ENCODE results near the gene SPATA18.
"Not testable (repeated sequence)": the region's sequence is repeated elsewhere in the genome, so short reads cannot be mapped to it uniquely, and the experiment has no call there.

The SPATA18 gene

DNA sequence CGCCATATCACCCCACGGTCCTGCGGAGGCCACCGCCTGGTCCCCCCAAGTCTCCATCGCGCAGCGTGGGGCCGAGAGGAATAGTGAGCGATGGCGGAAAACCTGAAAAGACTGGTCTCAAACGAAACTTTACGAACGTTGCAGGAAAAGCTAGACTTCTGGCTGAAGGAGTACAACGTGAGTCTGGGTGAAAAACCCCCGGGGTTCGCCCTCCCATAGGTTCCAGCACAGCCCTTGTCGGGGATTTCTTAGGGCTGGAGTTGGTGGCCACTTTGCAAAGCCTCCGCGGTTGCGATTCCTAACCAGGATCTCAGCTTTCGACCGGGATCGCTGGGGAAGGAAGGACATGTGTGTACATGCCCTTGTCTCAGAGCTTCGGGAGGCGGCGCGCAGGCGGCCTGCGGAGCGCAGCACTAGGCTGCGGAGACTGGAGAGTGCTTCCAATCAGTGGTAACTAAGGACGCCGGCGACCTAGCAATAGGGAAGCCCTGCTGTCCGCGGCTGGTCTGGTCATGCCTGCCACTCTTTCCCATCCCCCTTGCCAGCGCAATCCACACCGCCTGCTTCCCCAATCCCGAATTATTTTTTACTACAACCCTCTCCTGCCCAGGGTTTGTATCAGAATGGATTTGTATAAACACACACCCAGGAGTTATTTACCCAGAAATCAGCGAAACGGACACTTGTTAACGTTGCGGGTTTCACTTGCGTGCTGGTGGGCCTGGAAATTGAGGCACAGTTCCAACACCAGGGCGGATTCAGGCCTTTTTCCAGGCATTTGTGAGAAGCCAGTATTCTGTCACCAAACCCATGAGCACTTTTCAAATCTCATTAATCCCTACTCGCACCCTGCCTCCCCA is 741 bp downstream of the SPATA18 start:
- DNase-seq (ENCODE audit: low read depth, low spot score), result peak; percentile 73

DNA sequence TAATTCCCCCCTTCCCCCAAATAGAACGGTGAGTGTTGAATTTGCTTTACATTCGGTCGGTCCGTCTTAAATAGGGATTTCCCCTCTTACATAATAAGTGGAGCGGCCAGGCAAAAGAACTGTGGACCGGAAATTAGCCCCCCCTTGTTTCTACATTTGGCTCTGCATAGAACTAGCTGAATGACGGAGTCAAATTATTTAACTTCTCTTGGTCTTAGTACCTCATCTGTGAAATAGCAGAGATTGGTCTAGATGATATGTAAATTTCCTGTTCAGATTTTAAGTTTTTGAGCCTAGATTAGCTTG is 1.3 kb downstream of the SPATA18 start:
- no peak for DNase-seq (ENCODE audit: low read depth, low spot score)

DNA sequence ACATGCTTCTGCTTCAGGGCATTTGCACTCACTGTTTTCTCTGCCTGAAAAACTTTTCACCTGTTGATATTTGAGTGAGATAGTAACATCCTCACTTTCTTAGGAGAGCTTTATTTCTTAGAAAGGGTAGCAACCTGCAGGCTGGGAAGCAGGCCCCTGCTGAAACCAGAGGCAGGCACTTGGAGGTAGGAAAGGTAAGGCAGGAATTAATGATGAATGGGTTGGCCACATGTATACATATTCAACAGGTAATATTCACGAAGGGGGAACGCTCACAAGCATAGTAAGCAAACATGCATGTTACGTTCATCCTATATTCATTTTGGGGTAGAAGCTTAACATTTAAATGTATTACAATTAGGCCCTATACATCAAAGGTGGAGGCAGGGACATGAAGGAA is 3.1 kb downstream of the SPATA18 start:
- DNase-seq (ENCODE audit: low read depth, low spot score), result no peak

DNA sequence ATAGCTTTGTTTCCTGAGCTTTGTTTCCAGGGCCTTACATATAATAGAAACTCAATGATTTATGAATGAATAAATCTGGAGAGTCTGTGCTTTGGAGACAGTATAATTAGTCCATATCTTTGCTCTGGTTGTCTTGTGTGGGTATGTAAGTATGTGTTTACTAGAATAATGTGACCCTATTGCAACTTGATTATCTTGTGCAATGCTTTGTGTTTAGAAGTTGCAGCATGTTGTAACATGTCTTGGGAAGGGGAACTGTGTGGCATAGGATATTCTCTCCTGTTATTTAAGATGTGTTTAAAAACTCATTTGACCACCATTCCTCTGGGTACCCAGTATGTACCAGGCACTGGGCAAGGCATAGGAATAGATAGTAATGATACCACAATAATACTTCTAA is 6.1 kb downstream of the SPATA18 start:
- DNase-seq (ENCODE audit: low read depth, low spot score), result no peak

DNA sequence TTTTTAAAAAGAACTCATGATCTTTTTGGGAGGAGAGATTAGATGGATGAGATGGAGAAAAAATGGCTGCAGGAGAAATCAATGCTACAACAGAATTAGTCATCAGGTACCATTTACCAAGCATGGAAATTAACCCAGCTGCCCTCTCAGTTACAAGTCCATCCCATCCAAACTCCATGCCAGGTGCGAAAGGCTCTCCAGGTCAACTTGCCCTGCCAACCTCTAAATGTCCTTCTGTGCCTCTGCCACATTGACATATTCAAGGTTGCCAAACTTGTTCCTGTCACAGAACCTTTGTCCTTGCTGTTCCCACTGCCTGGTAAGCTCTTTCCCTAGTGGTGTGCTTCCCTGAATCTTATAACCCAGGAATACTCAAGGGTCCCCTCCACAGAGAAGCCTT is 7.2 kb downstream of the SPATA18 start:
- DNase-seq (ENCODE audit: low read depth, low spot score), result no peak

DNA sequence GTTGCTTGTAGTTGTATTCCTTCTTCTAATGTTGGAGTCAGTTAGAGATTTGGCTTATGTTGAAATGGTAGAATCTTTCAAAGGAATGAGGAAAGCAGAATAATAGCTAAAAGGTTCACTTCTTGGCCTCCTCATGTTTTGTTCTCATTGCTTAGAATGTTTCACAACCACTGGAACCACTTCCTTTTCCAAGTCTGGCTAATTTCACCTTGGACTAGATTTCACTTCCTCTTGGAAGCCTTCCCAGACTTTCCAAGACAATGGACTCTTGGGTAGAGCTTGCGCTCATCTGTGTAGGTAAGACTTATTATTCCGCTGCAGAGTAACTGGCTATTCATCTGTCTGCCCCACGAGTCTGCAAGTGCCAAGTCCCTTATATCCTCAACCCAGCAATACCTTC is 8.3 kb downstream of the SPATA18 start:
- no peak for DNase-seq (ENCODE audit: low read depth, low spot score)

DNA sequence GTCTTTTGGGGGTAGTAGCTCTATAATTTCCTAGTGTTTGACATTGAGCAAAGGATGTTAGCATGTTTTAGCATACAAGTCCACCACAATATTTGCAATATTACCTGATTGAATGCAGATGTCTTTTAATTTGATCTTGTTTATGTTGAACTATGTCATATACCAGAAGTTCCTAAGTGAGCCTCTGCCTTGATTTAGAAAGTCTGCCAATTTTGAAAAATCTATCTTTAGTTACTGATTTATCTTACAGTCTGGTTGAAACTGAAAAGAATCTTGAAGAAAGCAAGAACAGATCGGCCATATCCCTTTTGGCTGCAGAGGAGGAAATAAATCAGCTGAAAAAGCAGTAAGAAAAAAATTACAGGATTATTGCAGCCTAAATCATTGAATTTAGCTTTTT is 18.5 kb downstream of the SPATA18 start:
- DNase-seq (ENCODE audit: low read depth, low spot score), result no peak

DNA sequence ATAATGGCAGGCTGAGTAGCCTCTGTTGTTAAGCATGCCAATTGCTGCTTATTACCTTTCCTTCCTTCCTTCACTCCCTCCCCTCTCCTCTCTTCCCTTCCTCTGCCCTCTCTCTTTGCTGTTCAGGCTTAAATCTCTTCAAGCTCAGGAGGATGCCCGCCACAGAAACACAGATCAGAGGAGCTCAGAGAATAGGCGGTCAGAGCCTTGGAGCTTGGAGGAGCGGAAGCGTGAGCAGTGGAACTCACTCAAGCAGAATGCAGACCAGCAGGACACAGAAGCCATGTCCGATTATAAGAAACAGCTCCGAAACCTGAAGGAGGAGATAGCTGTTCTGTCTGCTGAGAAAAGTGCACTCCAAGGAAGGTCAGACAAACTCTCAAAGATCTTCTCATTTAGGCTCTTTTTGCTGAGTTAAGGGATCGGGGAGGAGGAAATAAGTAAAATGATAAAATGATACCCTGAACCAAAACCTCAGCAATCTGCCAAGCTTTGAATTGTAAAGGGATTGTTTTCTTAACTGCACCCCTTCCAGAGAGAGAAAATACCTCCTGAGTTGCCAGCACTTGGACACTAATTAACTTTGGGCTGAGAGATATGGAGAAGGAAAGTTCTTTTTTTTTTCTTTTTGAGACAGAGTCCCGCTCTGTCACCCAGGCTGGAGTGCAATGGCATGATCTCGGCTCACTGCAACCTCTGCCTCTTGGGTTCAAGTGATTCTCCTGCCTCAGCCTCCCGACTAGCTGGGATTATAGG is 20.9 kb downstream of the SPATA18 start:
- no peak for DNase-seq (ENCODE audit: low read depth, low spot score)

DNA sequence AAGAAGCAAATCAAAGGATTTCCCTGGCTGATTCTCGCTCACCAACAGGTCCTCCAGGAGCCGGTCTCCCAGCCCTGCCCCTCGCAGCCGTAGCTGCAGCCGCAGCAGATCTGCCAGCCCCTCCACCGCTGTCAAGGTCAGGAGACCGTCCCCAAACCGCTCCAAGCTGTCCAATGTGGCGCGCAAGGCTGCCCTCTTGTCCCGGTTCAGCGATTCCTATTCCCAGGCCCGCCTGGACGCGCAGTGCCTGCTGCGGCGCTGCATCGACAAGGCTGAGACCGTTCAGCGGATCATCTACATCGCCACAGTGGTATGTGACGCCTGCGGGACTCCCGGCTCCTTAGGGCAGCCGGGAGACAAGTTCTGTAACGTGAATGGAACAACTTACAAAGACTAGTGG is 25.6 kb downstream of the SPATA18 start:
- peak; percentile 20 for DNase-seq (ENCODE audit: low read depth, low spot score)

DNA sequence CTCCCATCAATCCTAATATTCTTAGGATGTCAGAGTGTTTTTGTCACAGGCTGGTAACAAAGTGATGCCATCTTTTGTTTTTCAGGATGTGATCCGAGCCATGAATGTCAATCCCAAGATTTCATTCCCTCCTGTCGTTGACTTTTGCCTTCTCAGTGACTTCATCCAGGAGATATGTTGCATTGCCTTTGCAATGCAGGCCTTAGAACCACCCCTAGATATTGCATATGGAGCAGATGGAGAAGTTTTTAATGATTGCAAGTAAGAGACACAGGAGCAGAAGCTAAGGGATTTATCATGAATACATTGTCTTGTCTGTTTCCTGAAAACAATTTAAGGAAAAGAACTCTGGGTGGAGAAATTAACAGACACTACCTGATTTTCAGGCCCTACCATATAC is 28.6 kb downstream of the SPATA18 start:
- DNase-seq (ENCODE audit: low read depth, low spot score), result no peak

DNA sequence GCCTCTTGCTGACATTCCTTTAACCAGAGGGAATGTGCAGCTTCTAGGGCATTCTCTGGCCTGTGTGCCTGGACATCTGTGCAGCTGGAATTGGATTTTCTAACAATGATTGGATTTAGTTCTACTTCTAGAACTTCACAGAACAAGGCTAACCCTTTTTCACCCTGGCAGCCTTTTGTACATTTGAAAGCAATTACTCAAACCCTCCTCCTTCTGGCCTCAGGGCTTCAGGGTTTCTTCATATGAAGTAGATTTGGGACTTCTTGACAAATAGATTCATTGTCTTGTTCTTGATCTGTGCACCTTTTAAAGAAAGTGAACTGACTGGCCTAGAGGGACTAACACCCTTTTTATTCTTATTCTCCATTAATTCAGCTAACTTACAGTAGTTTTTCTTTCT is 30.1 kb downstream of the SPATA18 start:
- no peak for DNase-seq (ENCODE audit: low read depth, low spot score)

DNA sequence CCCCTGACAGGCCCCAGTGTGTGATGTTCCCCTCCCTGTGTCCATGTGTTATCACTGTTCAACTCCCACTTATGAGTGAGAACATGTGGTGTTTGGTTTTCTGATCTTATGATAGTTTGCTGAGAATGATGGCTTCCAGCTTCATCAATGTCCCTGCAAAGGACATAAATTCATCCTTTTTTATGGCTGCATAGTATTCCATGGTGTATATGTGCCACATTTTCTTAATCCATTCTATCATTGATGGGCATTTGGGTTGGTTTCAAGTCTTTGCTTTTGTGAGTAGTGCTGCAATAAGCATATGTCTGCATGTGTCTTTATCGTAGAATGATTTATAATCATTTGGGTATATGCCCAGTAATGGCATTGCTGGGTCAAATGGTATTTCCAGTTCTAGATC is 35.3 kb downstream of the SPATA18 start:
- not testable (repeated sequence) for DNase-seq (ENCODE audit: low read depth, low spot score)

DNA sequence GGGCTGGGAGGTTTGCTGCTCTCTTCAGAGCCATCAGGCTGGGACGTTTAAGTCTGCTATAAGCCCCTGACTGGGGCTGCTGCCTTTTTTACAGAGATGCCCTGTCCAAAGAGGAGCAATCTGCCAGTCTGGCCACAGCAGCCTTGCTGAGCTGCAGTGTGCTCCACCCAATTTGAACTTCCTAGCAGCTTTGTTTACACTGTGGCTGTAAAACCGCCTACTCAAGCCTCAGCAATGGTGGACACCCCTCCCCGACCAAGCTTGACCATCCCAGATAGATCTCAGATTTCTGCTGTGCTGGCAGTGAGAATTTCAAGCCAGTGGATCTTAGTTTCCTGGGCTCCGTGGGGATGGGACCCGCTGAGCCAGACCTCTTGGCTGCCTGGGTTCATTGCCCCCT is 40.7 kb downstream of the SPATA18 start:
- DNase-seq (ENCODE audit: low read depth, low spot score), result no peak

DNA sequence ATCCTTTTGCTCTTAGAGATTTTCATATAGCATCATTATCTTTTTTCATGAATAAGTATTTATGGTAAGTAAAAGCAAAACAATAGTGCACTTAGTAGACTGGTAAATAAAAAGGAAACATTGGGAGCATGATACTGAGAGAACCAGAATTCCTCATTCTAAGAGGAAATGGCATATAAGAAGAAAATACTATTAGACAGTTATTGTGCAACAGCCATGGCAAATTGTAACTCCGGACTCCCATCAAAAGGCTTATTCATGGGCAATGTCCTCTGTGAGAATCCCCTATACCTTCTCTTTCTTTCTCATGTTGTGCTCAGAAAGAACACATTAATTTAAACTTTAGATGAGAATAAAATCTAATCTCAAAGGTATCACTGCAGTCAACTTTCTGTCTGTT is 42.4 kb downstream of the SPATA18 start:
- DNase-seq (ENCODE audit: low read depth, low spot score), result no peak

DNA sequence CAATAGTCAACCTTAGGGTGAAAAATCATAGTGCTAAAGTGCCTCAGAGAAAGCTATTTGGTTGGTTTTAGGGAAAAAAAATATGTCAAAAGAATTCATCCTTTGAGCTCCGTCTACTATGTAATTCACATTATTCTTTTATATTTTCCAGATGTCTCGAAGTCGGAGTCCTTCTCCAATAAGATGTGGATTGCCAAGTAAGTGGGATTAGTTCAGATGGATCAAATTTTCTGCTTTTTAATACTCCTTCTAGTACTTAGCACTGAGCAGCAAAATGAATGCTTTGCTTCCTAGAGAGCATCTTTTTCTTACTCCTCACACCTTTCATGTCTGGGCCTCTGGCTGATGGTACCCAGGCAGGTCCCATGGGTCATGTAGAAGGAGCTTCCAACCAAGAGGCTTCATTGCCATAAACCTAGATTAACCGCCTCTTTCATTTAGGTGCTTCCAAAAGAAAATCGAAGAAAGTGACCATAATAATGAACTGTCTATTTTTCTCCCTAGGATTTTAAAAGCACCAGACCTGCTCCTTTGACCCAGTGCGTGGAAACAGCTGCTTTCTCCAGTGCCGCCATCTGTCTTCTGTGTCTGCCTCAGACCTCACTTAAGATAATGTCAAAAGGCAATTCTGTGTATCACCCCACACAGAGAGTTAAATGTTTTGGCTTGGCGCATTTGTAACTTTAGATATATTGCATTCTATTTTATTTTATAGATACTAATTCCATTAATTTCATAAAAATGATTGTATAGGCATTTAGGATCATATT is 43.5 kb downstream of the SPATA18 start:
- DNase-seq (ENCODE audit: low read depth, low spot score), result no peak

DNA sequence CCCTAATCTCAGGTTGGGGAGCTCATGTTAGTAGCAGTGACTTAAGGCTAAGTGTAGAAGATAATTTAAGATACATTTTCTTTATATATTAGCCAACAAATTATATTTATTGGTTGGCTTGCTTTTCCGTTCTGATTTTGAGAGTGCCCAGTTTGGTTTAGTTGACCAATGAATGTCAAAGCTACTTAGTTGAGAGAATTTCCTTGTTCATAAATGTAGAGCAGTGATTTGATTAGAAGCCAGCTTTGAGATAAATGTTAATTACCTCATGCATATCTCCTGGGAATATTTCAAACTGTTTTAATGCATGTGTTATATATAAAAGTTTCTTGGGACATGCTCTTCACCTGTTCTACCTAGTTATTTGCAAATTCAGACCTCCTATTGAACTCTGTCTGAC is 44.3 kb downstream of the SPATA18 start:
- no peak for DNase-seq (ENCODE audit: low read depth, low spot score)

DNA sequence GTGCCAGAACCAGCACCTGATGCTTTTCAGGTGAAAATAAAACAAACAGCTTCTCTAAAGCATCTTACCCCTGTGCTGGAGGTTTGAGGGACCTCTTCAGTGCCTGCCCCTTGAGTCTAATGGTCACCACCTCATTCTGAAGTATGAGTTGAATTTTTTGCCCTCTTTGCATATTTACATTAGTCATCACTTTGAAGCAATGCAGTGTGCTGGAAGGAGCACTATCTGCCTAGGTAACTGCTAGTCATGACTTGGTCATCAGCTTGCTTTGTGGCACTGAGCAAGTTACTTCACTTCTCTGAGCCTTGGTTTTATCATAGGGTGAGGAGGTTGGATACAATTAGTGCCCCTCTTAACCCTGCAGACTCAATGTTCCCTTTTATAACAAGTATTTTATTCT is 44.9 kb downstream of the SPATA18 start:
- DNase-seq (ENCODE audit: low read depth, low spot score), result no peak

DNA sequence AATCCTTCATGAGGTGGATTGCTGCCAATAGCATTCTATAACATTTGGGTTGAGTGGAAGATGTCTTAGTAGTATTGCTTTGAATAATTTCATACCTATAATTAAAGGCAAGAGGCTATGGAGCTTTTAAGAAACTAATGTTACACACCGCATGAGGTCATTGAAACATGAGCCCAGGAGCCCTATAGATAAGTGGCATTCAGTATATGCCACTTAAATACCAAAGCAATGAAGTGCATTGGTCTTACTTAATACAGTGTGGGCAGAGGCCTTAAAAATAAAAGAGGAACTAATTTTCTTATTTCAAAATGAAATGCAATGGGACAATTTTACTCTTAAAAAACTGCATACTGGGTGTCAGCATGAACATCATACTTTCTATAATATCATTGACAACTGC is 47.5 kb downstream of the SPATA18 start:
- DNase-seq (ENCODE audit: low read depth, low spot score), result no peak

DNA sequence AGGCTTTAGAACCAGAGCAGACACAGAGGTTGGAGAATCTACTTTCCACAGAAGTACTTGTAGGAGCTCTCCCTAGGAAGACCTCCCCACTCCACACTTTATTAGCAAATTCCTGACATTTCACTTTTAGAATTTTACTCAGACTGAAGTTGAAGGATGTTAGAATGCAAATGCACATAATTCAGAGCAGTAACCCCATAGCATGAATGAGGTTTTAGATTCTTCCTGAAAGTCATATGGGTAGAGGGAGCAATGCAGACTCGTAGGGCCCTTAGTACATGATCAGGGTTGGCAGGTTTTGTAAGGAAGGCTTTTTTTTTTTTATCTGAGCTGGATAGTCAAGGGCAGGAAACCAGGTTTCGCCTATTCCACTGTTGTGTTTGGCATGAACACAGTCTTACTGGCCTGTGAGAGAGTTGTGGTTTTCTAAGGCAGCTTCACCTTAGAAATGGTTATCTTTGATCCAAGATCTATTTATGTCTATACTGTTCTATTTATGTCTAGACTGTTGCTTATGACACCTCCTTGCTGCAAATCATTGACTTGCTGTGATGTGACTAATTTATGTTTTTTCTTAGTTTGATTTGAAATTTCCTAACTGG is 48.9 kb downstream of the SPATA18 start:
- DNase-seq (ENCODE audit: low read depth, low spot score), result no peak

DNA sequence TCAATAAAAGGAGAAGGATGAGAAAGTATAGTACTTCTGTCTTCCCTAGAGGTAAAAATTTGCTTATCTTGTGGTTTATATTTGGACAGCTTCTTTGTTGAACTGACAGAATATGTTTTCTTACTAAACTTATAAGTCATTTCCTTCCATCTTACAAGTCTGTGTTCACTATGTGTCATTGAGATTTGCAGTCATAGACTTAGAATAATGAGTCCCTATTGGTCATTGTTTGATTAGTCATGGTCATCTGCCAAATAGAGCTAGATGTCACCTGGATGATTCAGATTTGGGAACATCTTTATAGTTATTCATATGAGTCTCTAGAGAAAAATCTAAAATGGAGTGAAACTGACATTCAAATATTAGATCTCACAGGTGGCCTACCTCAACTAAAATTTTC is 51.5 kb downstream of the SPATA18 start:
- no peak for DNase-seq (ENCODE audit: low read depth, low spot score)

DNA sequence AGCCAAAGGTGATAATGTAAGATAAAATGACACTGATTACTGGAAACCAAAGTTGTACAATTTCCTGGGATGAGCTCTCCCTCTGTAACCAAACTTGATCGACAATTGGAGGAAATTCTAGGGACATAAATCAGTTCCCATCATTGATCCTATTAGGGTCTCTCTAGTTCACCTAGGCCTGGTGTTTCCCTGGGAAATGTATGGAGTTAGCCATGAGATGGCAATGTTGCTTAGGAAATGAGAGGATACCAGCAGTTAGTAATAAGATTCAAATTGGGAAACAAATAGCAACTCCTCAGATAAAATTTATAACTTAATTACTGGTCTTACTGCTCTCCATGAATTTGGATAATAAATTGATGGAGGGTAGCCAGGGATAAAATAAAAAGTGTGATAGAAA is 52.2 kb downstream of the SPATA18 start:
- peak; percentile 9 for DNase-seq (ENCODE audit: low read depth, low spot score)

DNA sequence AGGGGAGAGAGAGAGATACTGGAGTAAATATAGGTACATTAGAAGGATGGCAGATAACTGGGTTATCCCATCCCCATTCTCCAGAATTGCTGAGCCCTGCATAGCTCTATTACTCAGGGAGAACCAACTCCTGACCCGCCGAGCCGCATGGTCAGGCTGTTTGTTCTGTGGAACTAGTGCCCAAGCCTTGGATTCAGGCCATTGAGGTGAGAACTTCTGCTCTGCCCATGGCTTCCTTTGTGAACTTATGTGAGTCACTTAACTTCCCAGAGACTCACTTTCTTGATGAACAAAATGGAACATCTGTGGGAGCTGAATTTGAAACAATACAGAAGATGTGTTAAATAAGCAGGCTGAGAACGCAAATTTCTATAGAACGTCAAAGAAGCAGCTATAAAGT is 54.2 kb downstream of the SPATA18 start:
- DNase-seq (ENCODE audit: low read depth, low spot score), result no peak

Measured in iPS DF 19.7 (cell line).